Measurements from ENCODE around the gene TRIM67.

TRIM67 gene

DNA sequence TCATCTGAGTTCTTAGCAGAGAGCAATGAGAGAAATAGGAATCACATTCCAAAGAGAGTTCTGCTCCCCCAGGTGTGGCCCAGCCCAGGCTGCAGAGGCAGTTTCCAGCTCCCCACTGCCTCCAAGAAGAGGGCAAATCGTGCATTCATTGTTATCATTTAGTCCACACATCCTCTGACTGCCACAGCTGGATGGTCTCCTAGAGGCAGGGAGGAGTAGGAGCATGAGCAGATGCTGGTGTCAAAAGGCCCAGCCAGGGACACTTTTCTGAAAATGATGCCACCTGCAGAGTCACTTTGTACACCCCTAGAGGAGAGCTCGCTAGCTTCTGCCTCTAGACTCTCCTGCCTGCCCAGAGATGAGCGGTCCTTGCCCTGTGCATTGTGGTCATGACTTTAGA is 45.6 kb downstream of the TRIM67 start:
- no peaks in the 10 kb centered on the region for H3K79me2 ChIP-seq (ENCODE audit: insufficient read depth, low read length)
- TF ChIP-seq, protein P1, sequence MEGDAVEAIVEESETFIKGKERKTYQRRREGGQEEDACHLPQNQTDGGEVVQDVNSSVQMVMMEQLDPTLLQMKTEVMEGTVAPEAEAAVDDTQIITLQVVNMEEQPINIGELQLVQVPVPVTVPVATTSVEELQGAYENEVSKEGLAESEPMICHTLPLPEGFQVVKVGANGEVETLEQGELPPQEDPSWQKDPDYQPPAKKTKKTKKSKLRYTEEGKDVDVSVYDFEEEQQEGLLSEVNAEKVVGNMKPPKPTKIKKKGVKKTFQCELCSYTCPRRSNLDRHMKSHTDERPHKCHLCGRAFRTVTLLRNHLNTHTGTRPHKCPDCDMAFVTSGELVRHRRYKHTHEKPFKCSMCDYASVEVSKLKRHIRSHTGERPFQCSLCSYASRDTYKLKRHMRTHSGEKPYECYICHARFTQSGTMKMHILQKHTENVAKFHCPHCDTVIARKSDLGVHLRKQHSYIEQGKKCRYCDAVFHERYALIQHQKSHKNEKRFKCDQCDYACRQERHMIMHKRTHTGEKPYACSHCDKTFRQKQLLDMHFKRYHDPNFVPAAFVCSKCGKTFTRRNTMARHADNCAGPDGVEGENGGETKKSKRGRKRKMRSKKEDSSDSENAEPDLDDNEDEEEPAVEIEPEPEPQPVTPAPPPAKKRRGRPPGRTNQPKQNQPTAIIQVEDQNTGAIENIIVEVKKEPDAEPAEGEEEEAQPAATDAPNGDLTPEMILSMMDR (IDR thresholded peaks at IDR 0.05; ENCODE audit: insufficient read depth, low read length, poor library complexity, severe bottlenecking) = no peak
- no peak for TF ChIP-seq EZH2phosphoT487 (conservative IDR thresholded peaks at IDR 0.05; ENCODE audit: low read length)

DNA sequence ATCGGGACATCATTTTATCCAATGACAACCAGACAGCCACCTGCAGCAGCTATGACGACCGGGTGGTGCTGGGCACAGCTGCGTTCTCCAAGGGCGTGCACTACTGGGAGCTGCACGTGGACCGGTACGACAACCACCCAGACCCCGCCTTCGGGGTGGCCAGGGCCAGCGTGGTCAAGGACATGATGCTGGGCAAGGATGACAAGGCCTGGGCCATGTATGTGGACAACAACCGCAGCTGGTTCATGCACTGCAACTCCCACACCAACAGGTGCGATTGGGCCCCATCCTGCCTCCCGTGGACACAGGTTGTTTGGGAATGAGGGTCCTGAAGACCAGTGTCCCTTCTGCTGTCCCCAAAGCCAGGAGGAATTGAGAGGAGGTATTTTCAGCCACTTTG is 47.1 kb downstream of the TRIM67 start:
- no peaks in the 10 kb centered on the region for H3K36me3 ChIP-seq (ENCODE audit: low read length)
- no peaks in the 10 kb centered on the region for H3K9me3 ChIP-seq (ENCODE audit: insufficient read depth, low read length)
- no peaks in the 10 kb centered on the region for H3K9me2 ChIP-seq (replicated peaks; ENCODE audit: insufficient read depth, low read length)
- H4K20me1 ChIP-seq (ENCODE audit: low read depth, low read length) = no peaks in the 10 kb centered on the region
- no peak overlapping the region for H3K27ac ChIP-seq (ENCODE audit: low read depth, low read length)
- H3K27me3 ChIP-seq (ENCODE audit: low read length) = no peaks in the 10 kb centered on the region
- TF ChIP-seq, protein P1 (IDR thresholded peaks at IDR 0.05; ENCODE audit: insufficient read depth, low read length, poor library complexity, severe bottlenecking) = no peak
- no peak for TF ChIP-seq EZH2phosphoT487 (conservative IDR thresholded peaks at IDR 0.05; ENCODE audit: low read length)
- H3K79me2 ChIP-seq (ENCODE audit: insufficient read depth, low read length) = no peaks in the 10 kb centered on the region
- no peak overlapping the region for H2AFZ ChIP-seq (ENCODE audit: low read depth, low read length, severe bottlenecking)
- H3F3A ChIP-seq (ENCODE audit: insufficient read depth) = no peaks in the 10 kb centered on the region
- no peak overlapping the region for H3K9ac ChIP-seq (ENCODE audit: low read length)
- H3K4me3 ChIP-seq (ENCODE audit: insufficient read depth, low read length, poor library complexity, severe bottlenecking) = no peak overlapping the region
- H3K4me2 ChIP-seq (ENCODE audit: low read depth, low read length, poor library complexity, severe bottlenecking) = no peak overlapping the region

More for the DNA sequence above, 45.6 kb downstream of the TRIM67 start:
- no peak overlapping the region for H3K4me2 ChIP-seq (ENCODE audit: low read depth, low read length, poor library complexity, severe bottlenecking)
- H3K27ac ChIP-seq (ENCODE audit: low read depth, low read length) = no peak overlapping the region
- H3K27me3 ChIP-seq (ENCODE audit: low read length) = no peaks in the 10 kb centered on the region
- no peak overlapping the region for H2AFZ ChIP-seq (ENCODE audit: low read depth, low read length, severe bottlenecking)
- no peaks in the 10 kb centered on the region for H3K9me2 ChIP-seq (replicated peaks; ENCODE audit: insufficient read depth, low read length)
- H4K20me1 ChIP-seq (ENCODE audit: low read depth, low read length) = no peaks in the 10 kb centered on the region
- no peak overlapping the region for H3K4me3 ChIP-seq (ENCODE audit: insufficient read depth, low read length, poor library complexity, severe bottlenecking)
- no peak overlapping the region for H3K9ac ChIP-seq (ENCODE audit: low read length)
- H3K36me3 ChIP-seq (ENCODE audit: low read length) = no peaks in the 10 kb centered on the region
- H3F3A ChIP-seq (ENCODE audit: insufficient read depth) = no peaks in the 10 kb centered on the region
- H3K9me3 ChIP-seq (ENCODE audit: insufficient read depth, low read length) = no peaks in the 10 kb centered on the region

DNA sequence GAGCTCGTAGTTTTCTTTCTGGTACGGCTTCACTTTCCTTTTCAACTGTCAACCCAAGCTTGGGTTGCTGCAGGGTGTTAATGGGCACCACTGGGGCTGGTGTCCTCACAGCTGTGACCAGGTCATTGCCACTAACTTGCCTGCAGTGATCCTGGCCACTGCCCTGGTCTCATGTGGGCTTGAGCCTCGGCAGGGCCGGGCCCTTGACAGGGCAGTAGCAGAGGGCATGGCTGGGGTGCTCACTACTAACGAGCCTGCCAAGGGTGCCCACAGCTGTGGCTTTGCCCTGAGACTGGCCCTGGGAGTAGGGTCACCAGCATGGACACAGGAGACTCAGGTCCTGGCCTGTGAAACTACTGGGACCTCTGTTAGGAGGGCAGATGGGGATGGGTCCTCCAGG is 47.7 kb downstream of the TRIM67 start:
- no peaks in the 10 kb centered on the region for H3K27me3 ChIP-seq (ENCODE audit: low read length)
- no peak overlapping the region for H3K4me2 ChIP-seq (ENCODE audit: low read depth, low read length, poor library complexity, severe bottlenecking)
- H3K9me2 ChIP-seq (replicated peaks; ENCODE audit: insufficient read depth, low read length) = no peaks in the 10 kb centered on the region
- H3K79me2 ChIP-seq (ENCODE audit: insufficient read depth, low read length) = no peaks in the 10 kb centered on the region
- no peaks in the 10 kb centered on the region for H3K9me3 ChIP-seq (ENCODE audit: insufficient read depth, low read length)
- H3K27ac ChIP-seq (ENCODE audit: low read depth, low read length) = no peak overlapping the region
- no peak overlapping the region for H2AFZ ChIP-seq (ENCODE audit: low read depth, low read length, severe bottlenecking)
- no peaks in the 10 kb centered on the region for H4K20me1 ChIP-seq (ENCODE audit: low read depth, low read length)
- H3F3A ChIP-seq (ENCODE audit: insufficient read depth) = no peaks in the 10 kb centered on the region
- no peak overlapping the region for H3K9ac ChIP-seq (ENCODE audit: low read length)
- H3K4me3 ChIP-seq (ENCODE audit: insufficient read depth, low read length, poor library complexity, severe bottlenecking) = no peak overlapping the region
- TF ChIP-seq EZH2phosphoT487 (conservative IDR thresholded peaks at IDR 0.05; ENCODE audit: low read length) = no peak
- TF ChIP-seq, protein P1 (IDR thresholded peaks at IDR 0.05; ENCODE audit: insufficient read depth, low read length, poor library complexity, severe bottlenecking) = no peak
- H3K36me3 ChIP-seq (ENCODE audit: low read length) = no peaks in the 10 kb centered on the region
